Measurements from ENCODE around the gene TLE1.

- TF ChIP-seq SIN3A (IDR thresholded peaks at IDR 0.05; ENCODE audit: borderline replicate concordance, insufficient read depth, low read length) (no peak), REST (IDR thresholded peaks at IDR 0.05; ENCODE audit: insufficient read depth in 1 of 2, low read depth in 2 of 2, low read length in 2 of 2) (no peak), POLR2AphosphoS5 (IDR thresholded peaks at IDR 0.05; ENCODE audit: low read depth, low read length) (no peak)
These were observed 1.7 kb downstream of the TLE1 start for GRCh38 chr9:81687521-81688261.

Measured in PFSK-1 (cell line).